HG03108 (cell line): ENCODE measurements around the gene CEBPB.
"Not testable (repeated sequence)": the region's sequence is repeated elsewhere in the genome, so short reads cannot be mapped to it uniquely, and the experiment has no call there.

ENCODE experiments used
- ATAC-seq: cut with Tn5 transposase; IDR thresholded peaks from one replicate; pipeline ENCODE4 v1.9.1; 2021; ENCODE audit warnings: moderate library complexity; ENCODE audit not compliant: unreplicated experiment

Gene CEBPB

GRCh38 chr20:50190251-50191064 is at the start of gene CEBPB:
Gene CEBPB, plus strand, starts transcription at chr20:50190830. Its CDS starts 204 bp downstream, at chr20:50191034.
- peak; percentile 34 for ATAC-seq

GRCh38 chr20:50141018-50141675 is 49.5 kb upstream of the CEBPB start:
- ATAC-seq = no peak

- ATAC-seq = no peak
Measured at GRCh38 chr20:50141811-50142561, 48.6 kb upstream of the CEBPB start.

GRCh38 chr20:50142812-50143211 is 47.8 kb upstream of the CEBPB start:
- ATAC-seq = no peak

GRCh38 chr20:50144362-50144761 is 46.3 kb upstream of the CEBPB start:
- ATAC-seq = no peak

- no peak for ATAC-seq
Measured at GRCh38 chr20:50145566-50145965, 45.1 kb upstream of the CEBPB start.

GRCh38 chr20:50146214-50146613 is 44.4 kb upstream of the CEBPB start:
- ATAC-seq = no peak

GRCh38 chr20:50146732-50147662 is 43.6 kb upstream of the CEBPB start:
- ATAC-seq = no peak

- ATAC-seq = no peak
Measured at GRCh38 chr20:50149481-50150254, 41.0 kb upstream of the CEBPB start.

GRCh38 chr20:50151034-50151743 is 39.4 kb upstream of the CEBPB start:
- ATAC-seq = no peak

GRCh38 chr20:50152394-50153152 is 38.1 kb upstream of the CEBPB start:
- ATAC-seq = no peak

- no peak for ATAC-seq
Measured at GRCh38 chr20:50153153-50153499, 37.5 kb upstream of the CEBPB start.

- peak; percentile 94 for ATAC-seq
Measured at GRCh38 chr20:50153500-50154377, 36.9 kb upstream of the CEBPB start, which contains the start of gene PEDS1. Gene PEDS1, minus strand, starts transcription at chr20:50153723. Its CDS starts 86 bp downstream, at chr20:50153637.

GRCh38 chr20:50161494-50161893 is 29.1 kb upstream of the CEBPB start:
- not testable (repeated sequence) for ATAC-seq

- no peak for ATAC-seq
Measured at GRCh38 chr20:50163570-50164317, 26.9 kb upstream of the CEBPB start.

- peak; percentile 92 for ATAC-seq
Measured at GRCh38 chr20:50165684-50166554, 24.7 kb upstream of the CEBPB start.
